Activated CD8-positive, alpha-beta memory T cell treated with anti-CD3 and anti-CD28 coated beads, Interleukin-2, amount 50 U/mL, for 48 hours (primary cell): ENCODE data around the gene SNCA.

Experiments
- DNase-seq: peaks from one replicate; pipeline ENCODE4 v3.0.0-alpha.2; 2020

The SNCA gene

DNA sequence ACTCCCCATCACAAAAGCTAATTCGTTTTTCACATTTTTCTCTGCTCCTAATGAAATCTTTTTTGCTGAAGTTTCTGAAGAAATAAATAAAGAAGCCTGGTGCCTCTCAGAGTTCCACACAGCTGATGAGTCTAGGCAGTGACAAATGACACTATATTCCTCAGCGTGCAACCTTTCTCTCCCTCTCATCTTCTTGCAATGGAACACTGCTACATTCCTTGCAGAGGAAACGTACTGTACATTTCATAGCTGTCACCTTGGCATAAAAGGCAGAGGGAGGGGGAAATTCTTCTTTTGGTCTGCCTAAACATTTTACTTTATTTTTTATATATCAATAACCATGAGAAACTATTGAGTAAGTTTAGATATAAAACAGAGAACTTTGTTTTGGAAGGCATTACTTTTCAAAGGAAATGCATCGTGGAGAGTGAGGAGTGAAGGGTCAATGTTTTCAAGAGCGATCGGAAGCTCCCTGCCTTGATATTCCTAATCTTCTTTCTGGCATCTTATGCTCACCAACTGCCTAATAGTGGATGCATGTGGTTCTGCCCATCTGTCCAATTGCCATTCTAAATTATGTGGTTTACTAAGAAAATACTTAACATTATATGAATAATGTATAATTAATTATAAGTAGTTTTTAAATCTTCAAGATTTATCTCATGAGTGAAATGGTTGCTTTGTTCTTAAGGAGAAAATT is 29.4 kb downstream of the SNCA start:
- no peak for DNase-seq

DNA sequence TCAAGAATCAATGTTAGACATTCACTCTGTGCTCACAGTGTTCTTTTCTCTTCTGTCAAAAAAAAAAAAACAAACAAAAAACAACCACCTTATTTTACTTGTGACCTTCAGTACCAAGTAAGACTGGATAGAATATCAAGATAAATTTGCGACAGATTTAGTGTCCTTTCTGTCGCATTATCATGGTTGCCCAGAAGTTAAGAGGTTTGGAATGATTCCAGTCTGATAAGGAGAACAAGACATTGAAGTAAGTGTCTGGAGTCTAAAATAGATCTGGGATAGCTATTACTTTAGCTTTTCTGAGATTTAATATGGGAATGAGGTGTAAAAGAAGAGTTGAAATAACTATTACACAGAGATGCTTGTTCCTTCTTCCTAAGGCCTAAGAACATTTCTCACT is 31.7 kb downstream of the SNCA start:
- no peak for DNase-seq

DNA sequence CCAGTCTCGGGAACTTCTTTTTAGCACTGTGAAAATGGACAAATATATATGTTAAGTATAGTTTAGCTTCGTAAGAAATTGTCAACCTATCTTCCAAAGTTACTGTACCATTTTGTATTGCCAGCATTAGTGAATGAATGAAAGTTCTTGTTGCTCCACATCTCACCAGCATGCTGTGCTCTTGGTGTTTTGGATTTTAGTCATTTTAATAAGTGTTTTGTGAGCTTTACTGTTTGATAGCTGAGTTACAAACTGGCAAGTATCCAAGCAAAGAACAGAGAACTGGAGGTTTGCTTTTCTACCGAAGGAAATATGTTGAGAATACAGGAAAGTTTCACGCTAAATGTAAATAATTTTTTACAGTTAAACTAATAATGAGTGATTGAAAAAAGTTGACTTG is 33.0 kb downstream of the SNCA start:
- DNase-seq, result no peak

DNA sequence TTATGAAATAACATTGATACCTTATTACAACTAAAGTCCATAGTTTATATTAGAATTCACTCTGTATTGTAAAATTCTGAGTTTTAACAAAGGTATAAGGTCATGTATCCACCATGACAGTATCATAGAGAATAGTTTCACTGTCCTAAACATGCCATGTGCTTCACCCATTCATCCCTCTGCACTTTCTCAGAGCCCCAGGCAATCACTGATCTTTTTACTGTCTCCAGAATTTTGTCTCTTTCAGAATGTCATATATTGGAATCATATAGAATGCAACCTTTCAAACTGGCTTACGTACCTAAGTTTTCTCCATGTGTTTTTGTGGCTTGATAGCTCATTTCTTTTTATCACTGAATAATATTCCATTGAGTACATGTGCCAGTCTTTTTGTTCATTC is 33.9 kb downstream of the SNCA start:
- DNase-seq, result no peak

GRCh38 chr4:89800527-89801103 is 36.3 kb downstream of the SNCA start:
- no peak for DNase-seq

DNA sequence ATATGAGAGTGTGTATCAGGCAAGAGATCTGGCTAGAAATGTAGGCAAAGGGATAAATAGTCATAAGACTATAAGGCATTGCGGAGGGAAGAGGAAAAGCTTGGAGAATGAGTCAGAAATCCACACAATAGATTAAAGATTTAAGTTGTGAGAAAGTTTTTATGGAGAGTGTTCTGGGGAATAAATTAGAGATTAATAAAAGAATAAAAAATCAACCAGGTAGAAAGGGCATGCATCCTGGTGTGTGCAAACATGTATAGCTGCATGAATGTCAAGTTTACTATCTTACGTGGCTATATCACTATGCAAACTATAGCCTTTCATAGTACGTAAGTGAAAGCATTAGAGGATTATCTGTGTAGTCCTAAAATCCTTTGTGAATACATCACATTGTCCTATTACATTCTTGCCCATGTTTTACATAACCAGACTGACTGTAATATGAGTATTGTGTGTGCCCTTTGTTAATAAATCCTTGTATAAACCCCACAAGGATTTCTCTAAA is 36.9 kb downstream of the SNCA start:
- no peak for DNase-seq

DNA sequence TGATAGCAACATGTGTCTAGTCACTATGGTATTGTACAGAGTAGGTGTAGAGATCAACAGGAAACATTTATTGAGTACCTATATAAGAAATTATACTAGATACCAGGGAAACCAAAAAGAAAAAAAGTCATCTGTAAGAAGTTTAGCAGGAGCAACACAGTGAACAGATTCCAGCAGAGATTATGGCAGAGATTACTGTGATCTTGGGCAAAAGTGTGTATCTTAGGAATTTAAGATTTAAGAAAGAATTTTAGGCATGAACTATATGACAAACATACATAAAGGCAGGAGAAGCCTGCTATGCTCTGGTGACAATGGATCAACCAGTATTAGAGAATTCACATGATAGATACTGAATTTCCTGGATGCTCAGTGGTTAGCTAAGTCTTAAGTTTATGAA is 37.9 kb downstream of the SNCA start:
- no peak for DNase-seq

DNA sequence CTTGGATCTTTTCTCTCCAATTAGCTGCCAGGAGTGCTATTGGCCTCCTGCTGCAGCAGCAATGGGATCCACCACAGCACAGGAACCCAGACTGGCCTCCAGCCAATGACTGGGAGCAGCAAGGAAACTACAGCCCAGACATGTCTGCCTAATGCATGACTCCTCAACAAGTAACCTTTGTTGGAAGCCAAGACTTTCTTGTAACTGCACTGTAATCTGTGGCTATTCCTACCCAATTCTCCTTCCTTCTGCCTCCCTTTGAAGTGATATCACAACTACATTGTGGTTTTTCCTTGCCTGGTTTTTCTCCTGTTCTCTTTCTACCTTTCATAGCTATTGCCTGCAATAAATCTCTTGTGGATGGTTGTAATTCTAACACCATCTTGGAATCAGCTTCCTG is 39.8 kb downstream of the SNCA start:
- DNase-seq, result no peak

GRCh38 chr4:89788206-89789072 is 48.5 kb downstream of the SNCA start:
- no peak for DNase-seq

GRCh38 chr4:89784686-89785231 is 52.2 kb downstream of the SNCA start:
- no peak for DNase-seq

- no peak for DNase-seq
Measured at GRCh38 chr4:89781321-89781720, 55.6 kb downstream of the SNCA start.

DNA sequence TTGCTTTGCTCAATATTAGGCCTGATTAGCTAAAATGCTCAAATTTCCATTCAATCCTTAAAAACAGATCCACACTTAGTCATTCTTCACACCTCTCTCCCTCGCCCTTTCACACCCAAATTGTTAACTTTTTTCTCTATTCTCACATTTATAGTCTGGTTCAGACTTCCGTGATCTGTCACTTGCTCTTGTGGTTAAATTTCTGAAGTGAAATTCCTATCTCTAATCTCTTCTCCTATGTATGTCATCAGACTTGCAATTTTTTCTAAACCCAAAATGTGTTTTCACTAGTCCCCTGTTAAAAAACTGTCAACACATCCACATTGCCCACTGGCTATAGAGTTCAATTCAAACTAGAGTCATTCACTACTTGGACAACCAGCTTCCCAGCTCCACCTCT is 63.2 kb downstream of the SNCA start:
- DNase-seq, result no peak

- no peak for DNase-seq
Measured at GRCh38 chr4:89769856-89770255, 67.1 kb downstream of the SNCA start.

- DNase-seq, result no peak
Measured at GRCh38 chr4:89767924-89768323, 69.0 kb downstream of the SNCA start.

- no peak for DNase-seq
Measured at GRCh38 chr4:89765966-89766365, 71.0 kb downstream of the SNCA start.

GRCh38 chr4:89765528-89765927 is 71.4 kb downstream of the SNCA start:
- DNase-seq, result no peak

DNA sequence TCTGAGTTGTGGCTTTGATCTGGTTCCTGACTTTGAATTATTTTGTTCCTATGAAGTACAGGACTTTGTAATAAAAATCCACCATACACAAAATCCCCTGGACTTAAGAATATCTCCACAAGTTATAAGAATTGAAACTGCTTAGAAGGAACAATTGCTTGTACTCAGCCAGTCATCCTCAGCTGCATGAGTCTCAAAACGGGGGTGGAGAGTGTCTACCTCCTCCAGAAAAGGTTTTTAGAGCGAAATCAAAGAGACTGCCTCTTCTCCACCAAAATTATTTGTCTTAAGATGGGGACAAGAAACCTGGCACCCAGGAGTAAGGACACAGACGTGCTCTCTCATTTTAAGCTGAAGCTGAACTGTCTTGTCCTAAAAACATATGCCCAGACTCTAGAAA is 74.7 kb downstream of the SNCA start:
- no peak for DNase-seq

GRCh38 chr4:89759426-89759825 is 77.5 kb downstream of the SNCA start:
- no peak for DNase-seq

DNA sequence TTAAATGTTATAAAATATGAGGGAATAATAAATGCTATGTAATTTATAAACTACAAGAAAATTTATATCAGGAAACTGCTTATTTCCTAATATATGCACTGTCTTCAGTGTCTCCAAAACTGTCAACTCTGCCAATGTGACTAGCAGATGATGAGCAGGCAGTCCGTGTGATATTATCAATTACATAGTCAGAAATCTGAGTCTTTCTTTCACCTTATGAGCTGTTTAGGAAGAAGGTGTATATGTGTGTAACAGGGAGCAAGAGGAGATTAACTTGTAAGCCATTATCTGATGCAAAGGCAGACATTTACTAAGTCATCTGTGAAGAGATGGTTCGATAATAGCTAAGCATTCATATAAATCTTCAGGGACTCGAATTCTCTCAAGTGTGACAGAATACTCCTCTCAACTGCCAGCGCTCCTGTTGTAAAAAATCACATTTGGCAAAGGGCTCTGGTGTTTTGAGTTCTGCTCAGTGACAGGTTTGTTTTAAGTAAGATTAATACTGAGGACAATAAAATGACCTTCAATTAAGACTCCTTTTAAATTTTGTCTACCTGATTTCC is 79.7 kb downstream of the SNCA start:
- no peak for DNase-seq

DNA sequence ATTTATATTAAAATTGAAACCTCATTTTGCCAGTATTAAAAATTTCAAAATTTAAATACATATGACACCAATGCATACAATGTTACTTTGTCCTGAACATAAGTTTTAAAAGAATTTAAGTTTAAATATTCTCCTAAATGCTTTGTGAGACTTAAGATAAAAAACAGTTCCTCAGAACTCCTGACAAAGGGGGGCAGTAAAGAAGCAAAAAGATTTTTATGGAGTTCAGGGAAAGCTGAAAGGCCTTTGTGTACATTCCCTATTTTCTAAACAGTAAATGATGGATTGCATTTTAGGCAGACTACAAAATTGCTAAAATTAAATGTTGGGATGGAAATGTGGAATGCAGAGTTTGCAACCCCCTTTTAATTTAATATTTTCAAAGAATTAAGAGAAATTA is 81.7 kb downstream of the SNCA start:
- no peak for DNase-seq

- DNase-seq, result no peak
Measured at GRCh38 chr4:89754531-89754930, 82.4 kb downstream of the SNCA start.

- no peak for DNase-seq
Measured at GRCh38 chr4:89753601-89754066, 83.3 kb downstream of the SNCA start.

GRCh38 chr4:89752932-89753598 is 83.9 kb downstream of the SNCA start:
- DNase-seq, result no peak
